NCI-H2227 (cell line): ENCODE results near the gene KAZN.
A peak's percentile ranks its signal among the peaks of the same experiment; 100 is the strongest.

ENCODE experiments used
- DNase-seq: peaks from one replicate; lab custom pipeline; 2025; ENCODE audit not compliant: unreplicated experiment; lab: John Stamatoyannopoulos, UW

KAZN gene

DNA sequence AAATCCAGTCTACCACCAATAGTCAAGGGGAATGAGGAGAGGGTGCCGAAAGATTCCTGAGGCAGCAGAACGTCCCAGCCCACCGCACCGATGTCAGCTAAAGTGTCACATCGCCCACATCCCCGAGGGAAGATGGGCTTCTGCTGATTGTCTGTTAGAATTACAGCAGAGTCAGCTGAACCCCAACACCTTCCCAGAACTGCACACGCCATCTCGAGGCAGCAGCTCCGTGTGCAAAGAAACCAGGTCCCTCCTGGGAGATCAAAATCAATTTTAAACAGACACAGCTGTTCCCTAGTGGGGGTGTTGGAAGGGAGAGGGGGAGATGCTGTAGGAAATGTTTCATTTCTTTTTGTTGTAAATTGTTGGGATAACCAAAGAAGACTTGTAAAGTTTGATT lies 12.8 kb upstream of the KAZN start:
- no peak for DNase-seq

DNA sequence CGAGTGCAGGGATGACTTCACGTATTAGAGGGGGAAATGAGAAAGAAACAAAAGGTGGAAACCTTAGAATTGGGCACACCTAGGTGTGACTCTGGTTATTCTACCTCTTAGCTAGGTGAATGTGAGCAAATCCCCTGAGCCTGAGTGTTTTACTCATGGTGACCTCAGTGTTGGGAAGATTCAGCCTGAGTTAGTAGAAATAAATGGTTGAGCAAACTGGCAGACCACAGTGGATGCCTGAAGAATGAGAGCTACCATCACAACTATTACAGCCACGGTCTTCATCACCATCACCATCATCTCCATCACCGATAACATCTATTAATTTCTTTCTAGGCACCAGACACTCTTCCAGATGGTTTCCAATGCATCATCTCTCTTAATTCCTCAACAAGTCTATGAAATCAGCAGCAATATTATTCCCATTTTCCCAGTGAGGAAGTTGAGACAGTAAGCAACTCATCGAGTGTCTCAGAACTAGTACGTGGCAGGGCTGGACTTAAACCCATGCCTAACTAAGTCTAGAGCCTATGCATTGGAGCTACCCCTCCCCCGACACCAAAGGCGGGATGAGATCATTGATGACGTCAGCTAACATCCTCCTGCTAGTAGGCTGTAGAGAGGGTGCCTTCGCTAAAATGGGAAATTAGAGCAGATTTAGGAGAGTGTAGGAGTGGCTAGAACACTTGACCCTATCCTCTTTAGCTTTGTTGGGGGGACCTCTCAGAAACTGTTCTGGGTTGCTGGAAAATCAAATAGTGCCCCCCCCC lies 7.9 kb upstream of the KAZN start:
- peak; percentile 19 for DNase-seq

DNA sequence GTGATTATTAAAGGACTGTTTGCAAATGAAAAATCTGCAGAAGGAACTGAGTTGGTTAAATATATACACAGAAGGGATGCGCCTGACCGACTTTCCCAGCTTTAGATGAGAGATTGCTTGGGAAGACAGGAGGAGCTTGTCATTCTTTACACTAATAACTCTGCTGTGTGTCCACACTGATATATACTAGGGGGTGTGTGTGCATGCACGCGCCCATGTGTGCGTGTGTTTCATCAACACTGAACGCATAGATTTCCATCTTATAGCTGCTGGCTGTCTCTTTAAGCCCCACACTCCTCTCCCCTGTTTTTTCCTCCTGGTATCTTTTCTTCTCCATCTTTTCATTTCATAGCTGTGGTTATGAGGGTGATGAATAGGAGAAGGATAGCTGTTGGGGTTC lies 6.9 kb upstream of the KAZN start:
- no peak for DNase-seq

DNA sequence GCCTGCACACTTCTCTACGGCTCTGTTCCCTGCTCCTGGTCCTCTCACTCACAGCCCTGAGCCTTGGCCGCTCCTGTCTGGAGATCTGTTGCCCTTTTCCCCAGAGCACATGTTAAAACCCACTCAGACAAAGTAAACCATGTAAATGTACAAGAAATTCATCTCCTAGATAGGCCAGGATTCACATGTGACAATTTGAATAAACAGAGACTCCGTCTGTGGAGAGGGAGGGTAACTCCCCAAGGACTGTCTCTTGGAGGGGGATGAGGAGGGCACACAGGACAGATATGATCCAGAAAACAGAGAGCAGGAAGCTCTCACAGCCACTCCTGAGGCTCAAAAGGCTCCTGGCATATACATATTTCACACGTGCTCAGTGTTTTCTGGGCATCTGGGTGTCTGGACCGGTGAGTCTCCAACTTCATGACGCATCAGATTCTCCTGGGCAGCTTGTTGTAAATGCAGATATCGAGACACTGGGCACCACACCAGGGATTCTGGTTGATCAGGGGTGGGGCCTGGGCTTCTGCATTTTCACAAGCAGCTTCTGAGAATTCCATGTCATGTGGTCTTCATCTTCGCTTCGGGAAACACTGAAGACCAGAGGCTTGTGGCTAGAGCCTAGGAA lies 6.4 kb upstream of the KAZN start:
- DNase-seq, result no peak

DNA sequence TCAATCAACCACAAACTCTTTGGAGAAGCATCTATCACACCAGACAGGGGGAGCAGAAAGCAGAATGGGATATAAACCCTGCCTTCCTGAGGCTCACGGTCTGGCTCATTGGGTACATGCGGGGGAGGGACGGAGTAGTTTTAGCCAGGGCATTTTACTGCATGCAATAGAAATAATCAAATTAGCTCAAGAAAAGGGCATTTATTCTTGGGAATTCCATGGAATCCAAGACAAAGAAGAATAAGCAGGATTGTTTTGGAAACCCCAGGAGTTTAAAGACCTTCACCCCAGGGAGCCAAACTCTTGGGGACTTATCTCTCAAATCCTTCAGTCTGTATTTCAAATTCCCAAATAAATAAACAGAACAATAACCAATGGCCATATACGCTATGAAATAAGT lies 5.2 kb upstream of the KAZN start:
- DNase-seq, result no peak

DNA sequence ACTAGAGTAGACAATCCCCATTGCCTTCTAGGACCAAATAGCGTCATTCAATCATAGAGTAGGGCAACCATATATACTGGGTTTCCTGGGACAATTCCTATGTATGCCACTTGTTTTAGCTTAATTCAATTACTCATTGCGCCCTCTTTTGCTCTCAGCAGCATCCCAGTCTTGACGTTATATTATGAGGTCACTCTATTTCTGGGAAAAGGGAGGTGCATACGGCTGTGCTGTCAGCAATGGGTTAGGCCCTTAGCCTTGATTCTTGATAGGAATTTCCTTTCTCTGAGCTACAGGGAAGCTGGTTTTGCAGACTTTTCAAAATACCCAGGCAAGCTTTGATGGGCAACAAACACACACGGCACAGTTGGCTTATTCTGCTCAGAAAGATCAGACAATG lies 4.4 kb upstream of the KAZN start:
- no peak for DNase-seq

DNA sequence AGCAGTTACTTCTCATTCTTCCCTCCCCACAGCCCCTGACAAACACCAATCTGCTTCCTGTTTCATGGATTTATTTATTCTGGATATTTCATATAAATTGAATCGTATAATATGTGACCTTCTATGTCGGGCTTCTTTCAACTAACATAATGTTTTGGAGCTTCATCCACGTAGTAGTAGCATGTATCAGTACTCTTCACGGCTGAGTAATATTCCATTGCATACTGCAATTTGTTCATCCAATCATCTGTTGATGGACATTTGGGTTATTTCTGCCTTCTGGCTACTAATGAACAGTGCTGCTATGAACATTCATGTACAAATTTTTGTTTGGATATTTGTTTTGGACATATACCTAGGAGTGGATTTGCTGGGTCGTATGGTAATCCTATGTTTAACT lies 1.9 kb upstream of the KAZN start:
- DNase-seq, result no peak

DNA sequence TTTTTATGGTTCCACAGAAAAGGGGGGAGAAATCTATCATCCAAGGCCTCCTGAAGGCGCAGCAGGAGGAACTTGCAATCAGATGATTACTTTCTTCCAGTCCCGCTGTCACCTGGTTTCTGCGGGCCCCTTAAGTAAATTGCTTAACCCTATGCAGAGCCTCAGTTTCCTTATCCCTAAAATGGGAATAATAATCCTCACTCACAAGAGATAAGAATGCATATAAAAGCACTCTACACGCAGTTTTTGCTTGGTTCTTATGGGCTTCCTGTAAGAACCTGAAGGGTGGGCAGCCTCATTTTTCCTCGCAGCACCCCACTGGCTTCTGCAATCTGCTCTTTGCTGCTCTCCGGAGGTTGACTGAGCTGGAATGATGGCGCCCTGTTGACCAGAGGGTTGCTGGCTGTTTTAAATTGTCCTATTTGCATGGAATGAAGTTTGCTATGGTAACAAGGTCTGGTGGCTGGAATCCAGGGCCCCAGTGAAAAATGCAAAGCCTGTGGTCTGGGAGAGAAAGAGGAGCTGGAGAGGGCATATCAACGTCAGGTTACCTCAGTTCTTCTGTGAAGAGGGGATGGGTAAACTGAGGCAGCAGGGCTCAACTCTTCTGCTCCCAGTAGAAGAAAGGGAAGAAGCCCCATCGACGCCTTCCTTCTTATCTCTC lies 1.0 kb upstream of the KAZN start:
- DNase-seq, result no peak

DNA sequence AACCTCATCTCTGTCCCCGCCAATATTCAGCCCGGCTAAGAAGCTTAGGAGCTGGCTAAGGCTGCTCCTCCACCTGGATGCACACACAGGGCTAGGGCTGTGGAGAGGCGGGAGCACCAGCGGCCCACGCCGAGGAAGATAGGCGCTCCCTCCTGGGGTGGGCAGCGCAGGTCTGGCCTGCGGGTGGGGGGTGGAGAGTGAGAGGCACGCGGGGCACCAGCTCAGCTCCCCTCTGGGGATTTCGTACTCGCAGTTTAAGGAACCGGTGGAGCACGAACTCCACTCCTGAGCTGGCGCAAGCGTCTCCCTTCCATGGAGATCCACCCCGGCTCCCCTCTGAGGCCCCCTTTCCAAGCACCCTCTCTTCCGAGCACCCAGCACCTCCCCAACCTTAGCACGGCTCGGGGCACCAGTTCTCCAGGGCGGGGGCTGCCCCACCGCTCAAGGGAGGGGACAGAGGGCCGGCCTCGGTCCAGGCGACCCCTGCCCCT lies 433 bp upstream of the KAZN start:
- DNase-seq, result peak; percentile 45

DNA sequence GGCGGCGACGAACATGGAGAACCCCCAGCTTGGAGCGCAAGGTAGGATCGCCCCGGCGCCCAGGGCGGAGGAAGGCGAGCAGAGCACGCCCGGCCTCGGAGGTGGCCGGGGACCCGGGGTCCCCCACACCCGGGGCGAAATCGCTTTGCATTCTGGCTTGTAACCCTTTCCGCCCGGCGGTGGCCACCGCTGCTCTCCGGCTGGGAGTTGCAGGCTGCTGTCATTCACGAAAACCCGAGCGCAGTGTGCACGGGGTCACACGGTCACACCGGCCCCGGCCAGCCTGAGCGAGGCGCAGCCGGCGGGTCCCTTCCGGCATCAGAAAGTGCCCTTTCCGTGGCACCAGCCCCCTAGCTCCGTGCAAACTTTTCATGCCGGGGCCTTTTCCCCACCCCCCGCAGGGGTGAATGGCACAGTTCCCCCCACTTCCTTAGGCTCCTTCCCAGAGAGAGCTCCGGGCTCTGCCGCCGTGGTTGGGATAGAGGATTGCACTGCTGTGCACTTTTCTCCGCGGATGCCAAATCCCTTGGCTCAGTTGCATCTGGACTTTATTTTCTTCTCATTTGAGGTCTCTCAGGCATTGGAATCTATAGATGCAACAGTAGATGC lies 802 bp downstream of the KAZN start:
- DNase-seq, result peak; percentile 28

DNA sequence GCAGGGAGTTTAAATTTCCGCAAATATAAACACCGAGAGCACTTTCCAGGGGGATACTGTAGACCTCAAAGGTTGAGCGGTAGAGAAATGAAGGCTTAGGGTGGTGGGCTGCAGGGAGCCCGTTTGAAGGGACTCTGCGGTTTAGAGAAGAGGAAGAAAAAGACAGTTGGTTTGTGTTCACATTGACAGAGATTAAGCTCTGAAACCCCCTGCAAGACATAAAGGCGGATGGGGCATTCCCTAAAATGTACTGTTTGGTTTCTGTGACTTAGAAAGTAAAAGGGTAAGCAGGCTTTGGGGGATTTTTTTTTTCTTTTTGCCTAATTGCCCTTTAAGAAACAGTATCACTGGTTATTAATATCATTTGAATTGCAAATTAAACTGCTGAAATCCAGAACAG lies 1.3 kb downstream of the KAZN start:
- DNase-seq, result no peak

DNA sequence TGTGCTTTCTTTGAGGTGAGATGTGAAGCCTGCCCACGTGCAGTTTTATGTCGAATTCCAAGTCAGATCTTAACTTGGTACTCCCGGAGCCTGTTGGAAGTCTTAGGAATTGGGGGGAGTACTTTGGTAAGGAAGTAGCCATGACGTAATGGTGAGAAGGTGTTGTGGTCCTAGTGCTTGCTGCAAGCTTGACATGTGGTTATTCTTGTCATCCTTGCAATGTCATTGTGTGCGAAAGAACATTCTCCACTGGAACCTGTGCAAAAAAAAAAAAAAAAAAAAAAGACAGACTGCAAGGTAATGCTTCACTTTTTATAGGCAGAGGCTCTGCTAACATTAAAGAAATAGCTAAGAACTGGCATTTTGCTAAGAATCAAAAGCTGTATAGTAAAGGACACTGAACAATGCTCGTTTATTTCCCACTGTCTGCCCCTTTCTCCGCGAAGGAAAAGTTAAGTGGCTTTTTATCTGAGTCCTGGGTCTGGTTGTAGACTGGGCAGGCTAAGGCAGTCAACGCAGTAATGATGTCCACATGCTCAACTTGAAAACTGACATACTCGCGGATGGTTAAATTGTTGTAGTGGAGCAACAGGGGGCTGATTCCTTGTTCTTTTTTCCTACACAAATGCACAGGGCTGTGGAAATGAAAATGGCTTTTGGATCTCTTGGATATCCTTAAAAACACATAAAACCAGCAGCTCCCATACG lies 2.1 kb downstream of the KAZN start:
- peak; percentile 18 for DNase-seq

DNA sequence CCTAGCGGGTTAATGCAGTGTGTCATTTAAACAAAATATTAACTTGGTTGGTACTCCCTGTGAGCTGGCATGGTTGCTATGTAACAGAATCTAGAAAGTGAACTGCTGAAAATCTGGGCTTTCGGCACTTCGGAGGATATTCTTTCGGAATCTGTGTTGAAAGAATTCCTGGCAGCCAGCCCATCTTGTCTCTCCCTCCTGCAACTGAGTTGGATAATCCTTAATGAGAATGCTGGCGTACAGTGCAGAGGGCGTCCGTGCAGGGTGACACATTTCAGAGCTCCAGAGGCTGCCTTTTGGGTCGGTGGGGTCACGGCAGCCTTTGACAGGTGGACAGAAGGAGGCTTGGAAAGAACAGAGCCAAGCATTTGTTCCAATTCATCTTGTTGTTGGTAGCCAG lies 3.7 kb downstream of the KAZN start:
- no peak for DNase-seq

DNA sequence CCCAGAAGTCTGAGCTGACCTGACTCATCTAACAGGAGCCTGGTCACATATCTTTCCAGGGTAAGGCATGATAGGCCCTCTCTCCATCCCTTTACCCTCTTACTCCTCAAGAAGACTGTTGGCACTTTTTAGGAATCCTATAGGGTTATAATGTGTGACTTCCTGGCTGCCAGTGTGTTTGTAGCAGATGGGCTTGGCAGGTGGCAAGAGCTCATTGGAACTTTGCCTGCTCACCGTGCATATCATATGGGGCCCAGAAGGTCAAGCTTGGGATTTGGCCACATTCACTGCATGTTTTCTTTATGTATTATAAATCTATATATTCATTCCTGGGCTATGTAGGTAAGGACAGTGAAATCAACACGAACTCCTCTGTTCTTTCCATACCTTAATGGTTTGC lies 5.2 kb downstream of the KAZN start:
- DNase-seq, result no peak

DNA sequence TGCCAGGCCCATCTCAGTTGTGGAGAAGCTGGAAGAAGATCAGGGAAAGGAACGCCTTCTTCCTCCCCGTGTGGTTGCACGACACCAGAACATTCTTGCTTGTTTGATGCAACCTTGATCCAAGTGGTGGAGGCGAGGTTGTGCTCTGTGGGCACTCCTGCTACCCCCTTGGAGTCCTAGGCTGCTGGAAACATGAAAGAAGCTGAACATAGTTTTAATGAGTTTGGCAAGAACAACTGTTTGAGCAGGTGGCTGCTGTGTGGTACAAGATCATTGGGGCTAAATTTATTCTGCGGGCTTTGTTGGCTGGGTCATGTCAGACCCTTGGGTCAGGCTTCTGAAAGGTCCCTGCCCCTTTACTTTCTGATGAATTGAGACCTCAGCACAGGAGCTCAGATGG lies 5.9 kb downstream of the KAZN start:
- no peak for DNase-seq

DNA sequence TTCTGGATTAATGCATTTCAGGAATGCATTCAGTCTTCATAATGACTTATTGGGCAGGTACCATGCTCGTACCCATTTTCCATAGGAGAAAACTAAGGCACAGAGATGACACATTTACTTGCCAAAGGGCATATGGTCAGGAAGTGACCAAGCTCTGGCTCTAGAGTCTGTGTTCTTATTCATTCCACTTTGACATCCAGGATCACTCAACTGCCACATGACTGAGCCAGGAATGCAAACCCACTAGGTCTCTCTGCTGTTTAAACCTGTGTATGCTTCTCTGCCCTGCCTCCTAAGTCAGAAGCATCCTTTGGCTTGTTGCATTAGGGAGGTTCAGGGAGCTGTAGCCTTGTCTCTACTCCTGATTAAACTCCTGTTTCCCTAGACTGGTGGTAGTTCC lies 7.5 kb downstream of the KAZN start:
- DNase-seq, result no peak

DNA sequence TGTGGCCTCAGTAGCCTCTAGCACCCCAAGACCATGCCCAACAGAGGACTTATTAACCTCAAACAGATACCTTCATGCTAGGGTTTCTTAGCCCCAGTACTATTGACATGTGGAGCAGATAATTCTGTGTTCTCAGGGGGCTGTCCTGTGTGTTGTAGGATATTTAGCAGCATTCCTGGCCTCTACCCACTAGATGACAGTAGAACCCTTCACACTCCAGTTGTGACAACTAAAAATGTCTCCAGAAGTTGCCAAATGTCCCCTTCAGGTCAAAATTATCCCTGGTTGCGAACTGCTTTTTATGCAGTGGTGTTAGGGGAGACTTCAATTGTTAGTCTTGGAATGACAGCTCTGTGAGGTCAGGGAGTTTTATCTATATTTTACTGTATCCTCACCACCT lies 8.1 kb downstream of the KAZN start:
- no peak for DNase-seq

DNA sequence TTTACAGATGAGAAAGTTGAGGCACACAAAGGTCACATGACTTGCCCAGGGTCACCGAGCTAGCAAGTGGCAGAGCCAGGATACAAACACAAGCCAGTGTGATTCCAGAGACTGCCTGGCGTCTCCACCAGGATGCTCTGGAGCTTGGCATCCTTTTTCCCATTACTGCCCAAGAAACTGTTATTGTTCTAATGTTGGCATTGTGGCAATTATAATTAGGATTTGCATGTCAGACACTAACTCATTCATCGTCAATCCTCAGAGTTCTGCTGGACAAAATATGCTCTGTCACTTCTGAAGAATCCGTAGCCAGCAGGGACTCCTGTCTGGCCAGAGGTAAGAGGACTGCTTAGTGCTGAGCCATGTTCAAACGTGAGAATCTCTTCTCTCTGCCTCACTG lies 8.8 kb downstream of the KAZN start:
- no peak for DNase-seq

DNA sequence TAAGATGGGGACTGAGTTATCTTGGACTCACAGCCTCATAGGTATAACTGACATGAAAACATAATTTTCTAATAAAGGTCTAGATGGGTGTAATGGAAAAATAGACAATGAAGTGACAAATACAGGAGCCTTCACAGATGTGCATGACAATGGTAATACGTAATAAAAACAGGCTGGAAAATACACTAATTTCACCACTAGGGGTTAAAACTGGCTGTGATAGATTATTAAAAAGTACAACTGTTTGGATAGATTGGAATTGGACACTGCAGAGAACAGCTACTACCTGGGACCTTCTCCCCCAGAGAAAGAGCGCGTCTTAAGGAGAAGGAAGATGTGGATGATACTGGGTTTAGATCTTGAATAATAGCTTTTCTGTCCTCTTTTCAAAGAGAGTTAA lies 9.8 kb downstream of the KAZN start:
- DNase-seq, result no peak

DNA sequence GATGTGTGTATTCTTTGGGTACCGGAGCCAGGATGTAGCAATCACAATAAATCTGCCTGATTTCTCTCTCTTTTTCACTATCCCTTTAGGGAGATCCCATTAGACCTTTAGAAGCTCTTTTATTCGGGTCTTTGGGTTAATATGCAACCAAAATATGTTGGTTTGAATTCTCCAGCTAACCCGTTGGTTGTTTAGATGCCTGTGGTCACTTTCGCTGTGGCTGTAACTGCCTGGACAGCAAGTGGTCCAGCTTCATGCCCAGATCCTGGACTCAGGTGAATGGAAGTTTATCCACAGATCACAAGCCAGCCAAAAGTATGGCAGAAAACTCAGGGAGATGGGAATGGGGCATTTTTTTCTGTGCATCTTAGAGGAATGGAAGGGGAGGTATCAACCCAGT lies 12.3 kb downstream of the KAZN start:
- no peak for DNase-seq

DNA sequence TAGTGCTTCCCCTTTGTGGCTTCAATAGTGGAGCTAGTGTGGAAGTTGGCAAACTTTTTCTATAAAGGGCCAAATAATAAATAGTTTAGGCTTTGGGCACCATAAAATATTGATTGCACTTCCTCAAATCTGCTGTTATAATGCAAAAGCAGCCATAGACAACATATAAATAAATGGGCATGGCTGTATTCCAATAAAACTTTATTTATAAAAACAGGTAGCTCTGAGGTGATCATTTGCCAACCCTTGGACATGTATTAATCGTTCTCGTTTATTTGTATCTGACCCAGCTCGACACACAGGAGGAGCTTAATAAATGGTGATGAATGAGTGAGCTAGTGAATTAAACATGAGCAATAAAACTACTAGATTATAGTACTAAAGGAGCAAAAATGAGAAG lies 13.3 kb downstream of the KAZN start:
- DNase-seq, result no peak
